Measurements from ENCODE around the gene FTO. TPM values are rescaled to one million over a fixed set of nuclear protein-coding genes. Genes with fewer than 3 reads are reported as not detected.

Gene FTO
- polyA plus RNA-seq, 2 of the 4 experiments (the other 2 are of a cell fraction) = 48.7 to 101 TPM

- no peak for TF ChIP-seq CTCF (IDR thresholded peaks at IDR 0.05)
- TF ChIP-seq, protein P1, sequence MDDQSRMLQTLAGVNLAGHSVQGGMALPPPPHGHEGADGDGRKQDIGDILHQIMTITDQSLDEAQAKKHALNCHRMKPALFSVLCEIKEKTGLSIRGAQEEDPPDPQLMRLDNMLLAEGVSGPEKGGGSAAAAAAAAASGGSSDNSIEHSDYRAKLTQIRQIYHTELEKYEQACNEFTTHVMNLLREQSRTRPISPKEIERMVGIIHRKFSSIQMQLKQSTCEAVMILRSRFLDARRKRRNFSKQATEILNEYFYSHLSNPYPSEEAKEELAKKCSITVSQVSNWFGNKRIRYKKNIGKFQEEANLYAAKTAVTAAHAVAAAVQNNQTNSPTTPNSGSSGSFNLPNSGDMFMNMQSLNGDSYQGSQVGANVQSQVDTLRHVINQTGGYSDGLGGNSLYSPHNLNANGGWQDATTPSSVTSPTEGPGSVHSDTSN (IDR thresholded peaks at IDR 0.05) = no peak
- TF ChIP-seq, protein P2, sequence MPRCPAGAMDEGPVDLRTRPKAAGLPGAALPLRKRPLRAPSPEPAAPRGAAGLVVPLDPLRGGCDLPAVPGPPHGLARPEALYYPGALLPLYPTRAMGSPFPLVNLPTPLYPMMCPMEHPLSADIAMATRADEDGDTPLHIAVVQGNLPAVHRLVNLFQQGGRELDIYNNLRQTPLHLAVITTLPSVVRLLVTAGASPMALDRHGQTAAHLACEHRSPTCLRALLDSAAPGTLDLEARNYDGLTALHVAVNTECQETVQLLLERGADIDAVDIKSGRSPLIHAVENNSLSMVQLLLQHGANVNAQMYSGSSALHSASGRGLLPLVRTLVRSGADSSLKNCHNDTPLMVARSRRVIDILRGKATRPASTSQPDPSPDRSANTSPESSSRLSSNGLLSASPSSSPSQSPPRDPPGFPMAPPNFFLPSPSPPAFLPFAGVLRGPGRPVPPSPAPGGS (IDR thresholded peaks at IDR 0.05) = no peak
- no peak for TF ChIP-seq ATOH8 (CRISPR knock-in tag; IDR thresholded peaks at IDR 0.05; ENCODE audit: low read depth)
- TF ChIP-seq NFE2L2 (conservative IDR thresholded peaks at IDR 0.05; ENCODE audit: low read length) = no peak
- no peak for TF ChIP-seq ZNF302 (CRISPR knock-in tag; IDR thresholded peaks at IDR 0.05)
- TF ChIP-seq CBX8 (IDR thresholded peaks at IDR 0.05) = no peak
- TF ChIP-seq HOXA7 (CRISPR knock-in tag; IDR thresholded peaks at IDR 0.05) = no peak
- no peak for TF ChIP-seq RFX5 (IDR thresholded peaks at IDR 0.05)
Observed at GRCh38 chr16:54086791-54087190, 382.8 kb downstream of the FTO start (continued).

DNA sequence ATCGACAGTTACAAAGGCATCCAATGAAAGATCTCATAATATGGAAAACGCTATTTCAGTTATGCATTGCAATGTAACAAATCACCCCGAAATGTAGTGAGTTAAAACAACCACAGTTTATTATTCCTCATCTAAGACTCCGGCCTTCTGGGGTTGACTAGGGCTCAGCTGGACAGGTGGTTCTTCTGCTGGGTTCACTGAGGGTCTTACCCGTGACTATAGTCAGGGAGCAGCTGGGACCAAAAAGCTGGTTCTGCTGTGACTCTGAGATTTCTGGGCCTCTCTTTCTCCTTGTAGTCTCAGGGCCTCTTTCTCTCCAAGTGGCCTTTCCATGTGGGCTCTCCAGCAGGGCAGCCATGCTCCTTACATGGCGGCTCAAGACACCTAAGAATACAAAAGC, 386.6 kb downstream of the FTO start:
- ChIA-PET CTCF (no interaction called here), POLR2A (no interaction called here)
- no peak for TF ChIP-seq HEYL (CRISPR knock-in tag; IDR thresholded peaks at IDR 0.05)
- no peak for TF ChIP-seq MAX (IDR thresholded peaks at IDR 0.05)
- TF ChIP-seq FOSL2 (IDR thresholded peaks at IDR 0.05) = no peak
- no peak for TF ChIP-seq FOSL2 (CRISPR knock-in tag; IDR thresholded peaks at IDR 0.05)
- no peak for TF ChIP-seq CHD4 (IDR thresholded peaks at IDR 0.05; ENCODE audit: borderline replicate concordance)
- no peak for TF ChIP-seq RAD21 (conservative IDR thresholded peaks at IDR 0.05 in 1 of 2, IDR thresholded peaks at IDR 0.05 in 1 of 2)
- TF ChIP-seq, protein P1 (IDR thresholded peaks at IDR 0.05) = no peak
- 93% methylated on average over 6 of the region's 6 CpGs for WGBS (ENCODE audit: missing lambda C conversion rate)
- Histone ChIP-seq H3K27ac (no peak overlapping the region), H3K4me3 (no peak overlapping the region), H3K9me3 (no peaks in the 10 kb centered on the region), H3K4me1 (no peaks in the 10 kb centered on the region), H3K4me2 (no peak overlapping the region)
- no peak for DNase-seq (ENCODE audit: low read depth in 1 of 2, low spot score in 1 of 2)
- no peak for ATAC-seq
- no peak for FAIRE-seq

DNA sequence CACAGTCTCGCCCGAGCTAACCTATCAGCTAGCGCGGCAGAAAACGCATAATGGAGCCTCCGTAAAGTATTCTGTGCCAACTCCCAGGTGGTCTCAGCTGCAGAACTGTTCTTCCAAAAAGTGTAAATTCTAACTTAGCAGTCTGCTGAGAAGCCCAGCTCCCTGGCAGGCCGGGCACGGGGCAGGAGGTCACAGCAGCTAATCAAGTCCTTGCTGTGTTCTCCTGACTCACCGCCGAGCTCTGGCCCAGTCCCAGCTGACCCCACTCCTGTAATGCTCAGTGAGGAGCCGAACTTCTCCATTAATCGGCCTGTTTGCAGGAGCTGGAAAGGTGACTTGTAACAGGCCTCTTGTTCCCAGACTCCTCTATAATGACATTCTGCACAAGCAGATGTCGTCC, 389.3 kb downstream of the FTO start:
- 95% methylated on average over 13 of the region's 13 CpGs for WGBS (ENCODE audit: missing lambda C conversion rate)
- Histone ChIP-seq H3K4me2 (no peak overlapping the region), H3K4me1 (no peaks in the 10 kb centered on the region), H3K4me3 (no peak overlapping the region), H3K9me3 (no peaks in the 10 kb centered on the region), H3K27ac (no peak overlapping the region)
- FAIRE-seq (no peak), ATAC-seq (no peak), DNase-seq (ENCODE audit: low read depth in 1 of 2, low spot score in 1 of 2) (no peak)
- ChIA-PET POLR2A (no interaction called here), CTCF (no interaction called here)
- TF ChIP-seq, protein P3, sequence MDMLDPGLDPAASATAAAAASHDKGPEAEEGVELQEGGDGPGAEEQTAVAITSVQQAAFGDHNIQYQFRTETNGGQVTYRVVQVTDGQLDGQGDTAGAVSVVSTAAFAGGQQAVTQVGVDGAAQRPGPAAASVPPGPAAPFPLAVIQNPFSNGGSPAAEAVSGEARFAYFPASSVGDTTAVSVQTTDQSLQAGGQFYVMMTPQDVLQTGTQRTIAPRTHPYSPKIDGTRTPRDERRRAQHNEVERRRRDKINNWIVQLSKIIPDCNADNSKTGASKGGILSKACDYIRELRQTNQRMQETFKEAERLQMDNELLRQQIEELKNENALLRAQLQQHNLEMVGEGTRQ (IDR thresholded peaks at IDR 0.05) = no peak
- no peak for TF ChIP-seq POLR2AphosphoS2 (conservative IDR thresholded peaks at IDR 0.05; ENCODE audit: low read length)
- TF ChIP-seq CHD2 (IDR thresholded peaks at IDR 0.05; ENCODE audit: low read length, partially characterized antibody) = no peak
- no peak for TF ChIP-seq HEYL (CRISPR knock-in tag; IDR thresholded peaks at IDR 0.05)
- no peak for TF ChIP-seq EP300 (IDR thresholded peaks at IDR 0.05)
- no peak for TF ChIP-seq GATA3 (IDR thresholded peaks at IDR 0.05; ENCODE audit: borderline replicate concordance)
- no peak for TF ChIP-seq HOXB5 (CRISPR knock-in tag; IDR thresholded peaks at IDR 0.05)
- no peak for TF ChIP-seq MYC (IDR thresholded peaks at IDR 0.05; ENCODE audit: borderline replicate concordance, low read length)
- no peak for TF ChIP-seq MAX (IDR thresholded peaks at IDR 0.05)
- TF ChIP-seq PHF8 (IDR thresholded peaks at IDR 0.05; ENCODE audit: borderline replicate concordance, low read depth) = no peak
- TF ChIP-seq, protein P4, sequence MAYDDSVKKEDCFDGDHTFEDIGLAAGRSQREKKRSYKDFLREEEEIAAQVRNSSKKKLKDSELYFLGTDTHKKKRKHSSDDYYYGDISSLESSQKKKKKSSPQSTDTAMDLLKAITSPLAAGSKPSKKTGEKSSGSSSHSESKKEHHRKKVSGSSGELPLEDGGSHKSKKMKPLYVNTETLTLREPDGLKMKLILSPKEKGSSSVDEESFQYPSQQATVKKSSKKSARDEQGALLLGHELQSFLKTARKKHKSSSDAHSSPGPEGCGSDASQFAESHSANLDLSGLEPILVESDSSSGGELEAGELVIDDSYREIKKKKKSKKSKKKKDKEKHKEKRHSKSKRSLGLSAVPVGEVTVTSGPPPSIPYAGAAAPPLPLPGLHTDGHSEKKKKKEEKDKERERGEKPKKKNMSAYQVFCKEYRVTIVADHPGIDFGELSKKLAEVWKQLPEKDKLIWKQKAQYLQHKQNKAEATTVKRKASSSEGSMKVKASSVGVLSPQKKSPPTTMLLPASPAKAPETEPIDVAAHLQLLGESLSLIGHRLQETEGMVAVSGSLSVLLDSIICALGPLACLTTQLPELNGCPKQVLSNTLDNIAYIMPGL (CRISPR knock-in tag; IDR thresholded peaks at IDR 0.05; ENCODE audit: borderline replicate concordance) = no peak
- no peak for TF ChIP-seq JUN (IDR thresholded peaks at IDR 0.05)
- TF ChIP-seq FOXS1 (CRISPR knock-in tag; IDR thresholded peaks at IDR 0.05) = no peak
- no peak for TF ChIP-seq BHLHE40 (IDR thresholded peaks at IDR 0.05; ENCODE audit: low read depth, low read length)

Data from A549 (cell line).